T-cell (primary cell): ENCODE measurements around the gene NOL4L. TPM values are rescaled to one million over a fixed set of nuclear protein-coding genes. Genes with fewer than 3 reads are reported as not detected.
A peak's percentile ranks its signal among the peaks of the same experiment; 100 is the strongest.

Experiments
- ATAC-seq, 4 experiments: fragments of 200-7000 bp in 3 of 4; fragments of 150-1000 bp in 1 of 4; cut with Tn5 transposase; replicated peaks in 1 of 4; 1 replicate in 3 of 4; 2 replicates in 1 of 4; pipeline ENCODE4 v1.10.0; 2021; ENCODE audit warnings: moderate library complexity in 3 of 4, mild to moderate bottlenecking in 2 of 4, moderate number of reproducible peaks in 1 of 4
- CTCF ChIA-PET, 2 donors: fragments of 300-600 bp; sonication (Branson Sonifier 250); formaldehyde crosslinking; loops; one replicate each; lab custom pipeline; 2022; ENCODE audit warnings: antibody characterized with exemption in 2 of 2; lab: Charles Lee
- POLR2A ChIA-PET, 2 donors: fragments of 300-600 bp; sonication (Branson Sonifier 250); formaldehyde crosslinking; loops; one replicate each; lab custom pipeline; 2022; ENCODE audit warnings: antibody characterized with exemption in 2 of 2; lab: Charles Lee
- DNase-seq, 35 experiments: peaks; one replicate each; pipeline versions ENCODE4 v3.0.0 to v3.0.0-alpha.2; 2013 to 2023
- H3K27ac ChIP-seq: one replicate; pipeline ENCODE4 v1.5.1; 2013; ENCODE audit warnings: low read length
- H3K27me3 ChIP-seq, 2 experiments: replicated peaks in 1 of 2; 1 replicate in 1 of 2; 2 replicates in 1 of 2; pipeline versions ENCODE4 v1.6.1 to v1.7.0; 2013; ENCODE audit warnings: low read length in 1 of 2, mixed read lengths in 1 of 2; ENCODE audit not compliant: control insufficient read depth in 2 of 2, insufficient read depth in 2 of 2; ENCODE audit errors: extremely low read depth in 1 of 2
- H3K36me3 ChIP-seq, 2 donors: 1 replicate in 1 of 2; 2 replicates in 1 of 2; pipeline versions ENCODE4 v1.6.1 to v1.7.0; 2013; ENCODE audit warnings: low read length in 1 of 2; ENCODE audit not compliant: control insufficient read depth in 2 of 2, insufficient read depth in 1 of 2; ENCODE audit errors: extremely low read depth in 1 of 2
- H3K4me1 ChIP-seq, 2 experiments: 1 replicate in 1 of 2; 2 replicates in 1 of 2; pipeline versions ENCODE4 v1.6.1 to v1.7.0; 2013; ENCODE audit warnings: low read length in 2 of 2, mixed read lengths in 1 of 2; ENCODE audit not compliant: insufficient read depth in 2 of 2, control insufficient read depth in 1 of 2; ENCODE audit errors: extremely low read depth in 1 of 2
- H3K4me3 ChIP-seq, 2 donors: 1 replicate in 1 of 2; 2 replicates in 1 of 2; pipeline versions ENCODE4 v1.5.1 to v1.7.0; 2013; ENCODE audit warnings: mild to moderate bottlenecking in 2 of 2, low read length in 1 of 2, moderate library complexity in 1 of 2; ENCODE audit not compliant: control insufficient read depth in 1 of 2; ENCODE audit errors: extremely low read depth in 1 of 2
- H3K9me3 ChIP-seq: 2 replicates; pipeline ENCODE4 v1.7.0; 2013
- H3K27ac Mint-ChIP-seq, 2 donors: one replicate each; pipeline ENCODE4 v1.8.0; 2020 to 2021; ENCODE audit warnings: mild to moderate bottlenecking in 2 of 2, mixed read lengths in 2 of 2
- H3K27me3 Mint-ChIP-seq, 2 donors: one replicate each; pipeline ENCODE4 v1.8.0; 2021 to 2022; ENCODE audit warnings: mixed read lengths in 2 of 2
- H3K36me3 Mint-ChIP-seq: one replicate; pipeline ENCODE4 v1.8.0; 2021; ENCODE audit warnings: mixed read lengths
- H3K4me1 Mint-ChIP-seq, 3 donors: one replicate each; pipeline ENCODE4 v1.8.0; 2020 to 2022; ENCODE audit warnings: mixed read lengths in 3 of 3, mild to moderate bottlenecking in 1 of 3
- H3K4me3 Mint-ChIP-seq, 3 donors: one replicate each; pipeline ENCODE4 v1.8.0; 2020 to 2022; ENCODE audit warnings: mild to moderate bottlenecking in 3 of 3, mixed read lengths in 3 of 3, moderate library complexity in 3 of 3
- H3K9me3 Mint-ChIP-seq, 3 donors: one replicate each; pipeline ENCODE4 v1.8.0; 2020 to 2022; ENCODE audit warnings: mixed read lengths in 3 of 3
- WGBS: methylation state at CpG from one replicate; pipeline ENCODE4 v1.1.5; 2013; ENCODE audit warnings: missing lambda C conversion rate; ENCODE audit not compliant: insufficient coverage; 5-methylcytosine and 5-hydroxymethylcytosine counted together
- total RNA-seq, 35 experiments: library from RNA in 6 of 35; stranded (reverse) in 6 of 35; fragments of 120-200 nt in 1 of 35; gene quantifications; one replicate each; pipeline versions ENCODE4 v1.2.1 to v1.2.4 and lab custom pipeline; 2013 to 2026

NOL4L gene
- total RNA-seq, 5 donors from 2014 or later (not counting 1 experiment from before 2014, with no cell fraction given) = 63.5 to 88.8 (median 74.4) TPM

- Mint-ChIP-seq H3K27ac (peak overlapping the region; percentile 43 to 81), H3K4me3 (no peak overlapping the region), H3K27me3 (no peaks in the 10 kb centered on the region), H3K9me3 (no peaks in the 10 kb centered on the region), H3K36me3 (peaks cover 13% of the 10 kb centered on the region), H3K4me1 (peaks cover 72 to 77% (median 75%) of the 10 kb centered on the region in 3 donors)
- Histone ChIP-seq H3K9me3 (no peaks in the 10 kb centered on the region), H3K27me3 (no peaks in the 10 kb centered on the region), H3K4me3 (no peak overlapping the region), H3K36me3 (peaks cover 0 to 16% of the 10 kb centered on the region in 2 donors), H3K27ac (no peak overlapping the region), H3K4me1 (peaks cover 14 to 90% of the 10 kb centered on the region in 2 experiments)
- POLR2A ChIA-PET = no interaction called here
- CTCF ChIA-PET = no interaction called here
- WGBS = 100% methylated on average over 5 of the region's 7 CpGs
- ATAC-seq (no peak), DNase-seq (no peak)
These were observed 25.9 kb downstream of the NOL4L start for GRCh38 chr20:32559205-32559752.

- Mint-ChIP-seq H3K9me3 (no peaks in the 10 kb centered on the region), H3K4me1 (peaks cover 78 to 82% (median 80%) of the 10 kb centered on the region in 3 donors), H3K36me3 (peaks cover 13% of the 10 kb centered on the region), H3K4me3 (peak overlapping the region in 1 of 3 donors; percentile 23), H3K27me3 (no peaks in the 10 kb centered on the region), H3K27ac (peak overlapping the region; percentile 49 to 61)
- POLR2A ChIA-PET = no interaction called here
- peaks cover 0 to 11% of the 10 kb centered on the region in 2 donors for H3K36me3 ChIP-seq
- DNase-seq (no peak), ATAC-seq (no peak)
- no peaks in the 10 kb centered on the region for H3K27me3 ChIP-seq
- 98% methylated on average over 10 of the region's 13 CpGs for whole genome bisulfite sequencing
- H3K4me1 ChIP-seq = peaks cover 15 to 84% of the 10 kb centered on the region in 2 experiments
- H3K4me3 ChIP-seq = no peak overlapping the region
- no peak overlapping the region for H3K27ac ChIP-seq
- no peaks in the 10 kb centered on the region for H3K9me3 ChIP-seq
- CTCF ChIA-PET = no interaction called here
These were observed 26.6 kb downstream of the NOL4L start for GRCh38 chr20:32558526-32558925.

GRCh38 chr20:32557319-32557718 is 27.8 kb downstream of the NOL4L start:
- Histone ChIP-seq H3K27ac (no peak overlapping the region), H3K36me3 (peaks cover 0 to 9% of the 10 kb centered on the region in 2 donors), H3K4me3 (no peak overlapping the region), H3K27me3 (no peaks in the 10 kb centered on the region), H3K9me3 (no peaks in the 10 kb centered on the region), H3K4me1 (peaks cover 13 to 84% of the 10 kb centered on the region in 2 experiments)
- no peaks in the 10 kb centered on the region for H3K27me3 Mint-ChIP-seq
- peaks cover 79 to 86% (median 84%) of the 10 kb centered on the region in 3 donors for H3K4me1 Mint-ChIP-seq
- ChIA-PET POLR2A (interaction anchor here in 1 of 2 donors (0.5 kb wide), 1 partner anchor 23 kb away, joined by 3 read pairs; no protein-coding TSS in a partner anchor), CTCF (interaction anchor here in 1 of 2 donors (1.2 kb wide), 1 partner anchor 15 kb away, joined by 3 read pairs; no protein-coding TSS in a partner anchor)
- no peaks in the 10 kb centered on the region for H3K9me3 Mint-ChIP-seq
- peak overlapping the region; percentile 71 to 84 for H3K27ac Mint-ChIP-seq
- WGBS = 76% methylated on average over 2 of the region's 5 CpGs
- DNase-seq = no peak
- H3K4me3 Mint-ChIP-seq = no peak overlapping the region
- peaks cover 13% of the 10 kb centered on the region for H3K36me3 Mint-ChIP-seq
- no peak for ATAC-seq

- Mint-ChIP-seq H3K27ac (peak overlapping the region; percentile 71 to 84), H3K27me3 (no peaks in the 10 kb centered on the region), H3K36me3 (peaks cover 13% of the 10 kb centered on the region), H3K4me3 (peak overlapping the region in 1 of 3 donors; percentile 32), H3K4me1 (peaks cover 78 to 82% (median 79%) of the 10 kb centered on the region in 3 donors), H3K9me3 (no peaks in the 10 kb centered on the region)
- no peak overlapping the region for H3K4me3 ChIP-seq
- H3K4me1 ChIP-seq = peaks cover 13 to 77% of the 10 kb centered on the region in 2 experiments
- POLR2A ChIA-PET = interaction anchor here in 1 of 2 donors (0.6 kb wide), 1 partner anchor 151 kb away, joined by 3 read pairs; no protein-coding TSS in a partner anchor
- ATAC-seq (no peak), DNase-seq (no peak)
- CTCF ChIA-PET = interaction anchor here in 1 of 2 donors (1.2 kb wide), 1 partner anchor 15 kb away, joined by 3 read pairs; no protein-coding TSS in a partner anchor
- no peaks in the 10 kb centered on the region for H3K9me3 ChIP-seq
- peaks cover 0 to 9% of the 10 kb centered on the region in 2 donors for H3K36me3 ChIP-seq
- no peaks in the 10 kb centered on the region for H3K27me3 ChIP-seq
- no peak overlapping the region for H3K27ac ChIP-seq
- WGBS = 93% methylated on average over 17 of the region's 20 CpGs
These were observed 28.6 kb downstream of the NOL4L start for GRCh38 chr20:32556312-32557184.

GRCh38 chr20:32555584-32555983 is 29.5 kb downstream of the NOL4L start:
- Mint-ChIP-seq H3K4me1 (peaks cover 73 to 76% (median 73%) of the 10 kb centered on the region in 3 donors), H3K9me3 (no peaks in the 10 kb centered on the region), H3K36me3 (peaks cover 16% of the 10 kb centered on the region), H3K4me3 (peak overlapping the region in 1 of 3 donors; percentile 37), H3K27ac (peak overlapping the region; percentile 84 to 94), H3K27me3 (no peaks in the 10 kb centered on the region)
- Histone ChIP-seq H3K4me1 (peaks cover 9 to 67% of the 10 kb centered on the region in 2 experiments), H3K4me3 (no peak overlapping the region), H3K9me3 (no peaks in the 10 kb centered on the region), H3K36me3 (peaks cover 0 to 9% of the 10 kb centered on the region in 2 donors), H3K27me3 (no peaks in the 10 kb centered on the region), H3K27ac (no peak overlapping the region)
- ATAC-seq (no peak), DNase-seq (no peak)
- ChIA-PET CTCF (no interaction called here), POLR2A (interaction anchor here in 1 of 2 donors (0.6 kb wide), 1 partner anchor 150 kb away, joined by 3 read pairs; no protein-coding TSS in a partner anchor)
- WGBS = 86% methylated on average over 6 of the region's 8 CpGs

GRCh38 chr20:32554965-32555289 is 30.2 kb downstream of the NOL4L start:
- peaks cover 7 to 60% of the 10 kb centered on the region in 2 experiments for H3K4me1 ChIP-seq
- no peaks in the 10 kb centered on the region for H3K9me3 ChIP-seq
- H3K27me3 ChIP-seq = no peaks in the 10 kb centered on the region
- no peaks in the 10 kb centered on the region for H3K9me3 Mint-ChIP-seq
- WGBS = no CpG with 5 or more reads among the region's 3 CpGs
- peak overlapping the region; percentile 78 to 94 for H3K27ac Mint-ChIP-seq
- H3K36me3 Mint-ChIP-seq = peaks cover 16% of the 10 kb centered on the region
- CTCF ChIA-PET = interaction anchor here in 1 of 2 donors (0.8 kb wide), 1 partner anchor 109 kb away, joined by 3 read pairs; no protein-coding TSS in a partner anchor
- H3K27ac ChIP-seq = peak overlapping the region; percentile 6
- peaks cover 0 to 9% of the 10 kb centered on the region in 2 donors for H3K36me3 ChIP-seq
- peak overlapping the region in 1 of 3 donors; percentile 37 for H3K4me3 Mint-ChIP-seq
- POLR2A ChIA-PET = no interaction called here
- H3K27me3 Mint-ChIP-seq = no peaks in the 10 kb centered on the region
- DNase-seq (no peak), ATAC-seq (no peak)
- peaks cover 68 to 70% (median 68%) of the 10 kb centered on the region in 3 donors for H3K4me1 Mint-ChIP-seq
- H3K4me3 ChIP-seq = no peak overlapping the region
